Common myeloid progenitor, CD34-positive (primary cell): ENCODE data around the gene KIAA1210.

Experiments used
- CTCF ChIA-PET: fragments of 350-600 bp; sonication (Branson Sonifier 250); formaldehyde crosslinking; loops from one replicate; lab custom pipeline; 2021; ENCODE audit warnings: antibody characterized with exemption; lab: Charles Lee
- POLR2A ChIA-PET: fragments of 350-600 bp; sonication (Branson Sonifier 250); formaldehyde crosslinking; loops from one replicate; lab custom pipeline; 2021; ENCODE audit warnings: antibody characterized with exemption; lab: Charles Lee
- DNase-seq, 3 donors: peaks; one replicate each; pipeline versions ENCODE4 v3.0.0 to v3.0.0-alpha.2; 2013
- H3K27ac ChIP-seq, 2 experiments: 1 replicate in 1 of 2; 2 replicates in 1 of 2; pipeline ENCODE4 v1.7.0; 2013; ENCODE audit warnings: inconsistent platforms in 2 of 2, low read length in 2 of 2, mild to moderate bottlenecking in 2 of 2, low read depth in 1 of 2, moderate library complexity in 1 of 2; ENCODE audit not compliant: severe bottlenecking in 2 of 2, insufficient read depth in 1 of 2, poor library complexity in 1 of 2
- H3K27me3 ChIP-seq, 5 experiments: replicated peaks in 2 of 5; 1 replicate in 3 of 5; 2 replicates in 2 of 5; pipeline versions ENCODE4 v1.6.1 to v1.7.0; 2013; ENCODE audit warnings: low read length in 4 of 5, mild to moderate bottlenecking in 2 of 5, moderate library complexity in 2 of 5, inconsistent platforms in 1 of 5; ENCODE audit not compliant: insufficient read depth in 5 of 5, control insufficient read depth in 4 of 5
- H3K36me3 ChIP-seq, 4 experiments: 1 replicate in 2 of 4; 2 replicates in 2 of 4; pipeline versions ENCODE4 v1.6.1 to v1.7.0; 2013; ENCODE audit warnings: low read length in 3 of 4, control low read depth in 1 of 4, mild to moderate bottlenecking in 1 of 4; ENCODE audit not compliant: control insufficient read depth in 4 of 4, insufficient read depth in 4 of 4
- H3K4me1 ChIP-seq, 4 experiments: 1 replicate in 3 of 4; 2 replicates in 1 of 4; pipeline versions ENCODE4 v1.6.1 to v1.7.1; 2013; ENCODE audit warnings: low read length in 3 of 4, mild to moderate bottlenecking in 3 of 4, control low read depth in 1 of 4, inconsistent platforms in 1 of 4, moderate library complexity in 1 of 4; ENCODE audit not compliant: control insufficient read depth in 4 of 4, insufficient read depth in 4 of 4; ENCODE audit errors: control extremely low read depth in 1 of 4
- H3K4me3 ChIP-seq, 7 experiments: 1 replicate in 4 of 7; 2 replicates in 3 of 7; pipeline versions ENCODE4 v1.5.1 to v1.7.0; 2013; ENCODE audit warnings: mild to moderate bottlenecking in 7 of 7, low read length in 6 of 7, moderate library complexity in 6 of 7, inconsistent platforms in 2 of 7, low read depth in 2 of 7, control low read depth in 1 of 7; ENCODE audit not compliant: insufficient read depth in 4 of 7, control insufficient read depth in 1 of 7; ENCODE audit errors: extremely low read depth in 1 of 7
- H3K9me3 ChIP-seq, 5 experiments: 1 replicate in 4 of 5; 2 replicates in 1 of 5; pipeline versions ENCODE4 v1.6.1 to v1.7.1; 2013; ENCODE audit warnings: low read length in 4 of 5, mild to moderate bottlenecking in 2 of 5, inconsistent platforms in 1 of 5, low read depth in 1 of 5, moderate library complexity in 1 of 5; ENCODE audit not compliant: control insufficient read depth in 4 of 5, insufficient read depth in 2 of 5; ENCODE audit errors: control extremely low read depth in 1 of 5
- WGBS: methylation state at CpG from one replicate; pipeline ENCODE4 v1.1.5; 2013; ENCODE audit not compliant: insufficient coverage; 5-methylcytosine and 5-hydroxymethylcytosine counted together

The KIAA1210 gene

GRCh38 chrX:119130911-119131310, 3.3 kb upstream of the KIAA1210 start:
- Histone ChIP-seq H3K9me3 (no peaks in the 10 kb centered on the region), H3K36me3 (no peaks in the 10 kb centered on the region), H3K27ac (no peak overlapping the region), H3K27me3 (peaks cover 0 to 5% (median 0%) of the 10 kb centered on the region in 5 experiments), H3K4me3 (no peak overlapping the region), H3K4me1 (no peaks in the 10 kb centered on the region)
- WGBS, result 100% methylated on average over 1 of the region's 2 CpGs
- no peak for DNase-seq
- POLR2A ChIA-PET, result no interaction called here
- CTCF ChIA-PET, result interaction anchor here (2.4 kb wide), 1 partner anchor 12 kb away, joined by 9 read pairs; no protein-coding TSS in a partner anchor

DNA sequence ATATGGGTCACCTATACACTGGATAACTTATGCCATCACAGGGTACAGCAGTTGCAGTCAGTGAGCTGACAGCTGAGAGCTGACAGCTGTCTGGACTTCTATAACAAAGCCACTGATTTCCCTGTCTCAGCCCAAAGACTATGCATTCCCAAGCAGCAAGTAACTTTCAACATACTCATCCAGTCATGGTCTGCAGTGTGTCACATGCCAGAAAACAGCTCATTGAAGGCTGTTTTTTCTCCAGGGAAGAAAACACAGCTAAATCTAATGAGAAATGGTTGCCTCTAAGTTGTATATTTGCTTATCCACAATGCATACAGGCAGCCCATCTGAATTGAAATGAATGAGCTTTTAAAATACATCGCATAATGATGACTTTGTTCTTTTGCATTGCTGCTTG, 6.3 kb downstream of the KIAA1210 start:
- DNase-seq, result no peak
- peaks cover 0 to under 1% (median 0%) of the 10 kb centered on the region in 5 experiments for H3K27me3 ChIP-seq
- no peaks in the 10 kb centered on the region for H3K9me3 ChIP-seq
- ChIA-PET POLR2A (no interaction called here), CTCF (interaction anchor here (1.4 to 1.8 kb wide), 4 partner anchors 10 to 97 kb away, joined by 4 to 5 read pairs (median 4); no protein-coding TSS in a partner anchor)
- H3K4me1 ChIP-seq, result no peaks in the 10 kb centered on the region
- H3K27ac ChIP-seq, result no peak overlapping the region
- no peak overlapping the region for H3K4me3 ChIP-seq
- no peaks in the 10 kb centered on the region for H3K36me3 ChIP-seq
- WGBS, result no CpG with 5 or more reads among the region's 1 CpG

- Histone ChIP-seq H3K9me3 (no peaks in the 10 kb centered on the region), H3K4me3 (no peak overlapping the region), H3K4me1 (no peaks in the 10 kb centered on the region), H3K36me3 (no peaks in the 10 kb centered on the region), H3K27ac (no peak overlapping the region), H3K27me3 (peaks cover 0 to 6% (median 0%) of the 10 kb centered on the region in 5 experiments)
- DNase-seq, result peak; percentile 56 to 80 (median 74)
- WGBS, result 0% methylated on average over 2 of the region's 6 CpGs
- POLR2A ChIA-PET, result no interaction called here
- CTCF ChIA-PET, result interaction anchor here (0.7 to 2.4 kb wide), 13 partner anchors 11 to 112 kb away, joined by 3 to 9 read pairs (median 3); no protein-coding TSS in a partner anchor
Measured at GRCh38 chrX:119118780-119119395, 8.7 kb downstream of the KIAA1210 start.

- Histone ChIP-seq H3K36me3 (no peaks in the 10 kb centered on the region), H3K4me3 (no peak overlapping the region), H3K9me3 (peaks cover 0 to 1% (median 0%) of the 10 kb centered on the region in 5 experiments), H3K4me1 (no peaks in the 10 kb centered on the region), H3K27me3 (peaks cover 0 to 3% (median 0%) of the 10 kb centered on the region in 5 experiments), H3K27ac (no peak overlapping the region)
- POLR2A ChIA-PET, result no interaction called here
- CTCF ChIA-PET, result interaction anchor here (1.6 kb wide), 1 partner anchor 10 kb away, joined by 6 read pairs; no protein-coding TSS in a partner anchor
- peak in 2 of 3 donors; percentile 7 for DNase-seq
Measured at GRCh38 chrX:119107206-119107605, 20.4 kb downstream of the KIAA1210 start.

- Histone ChIP-seq H3K36me3 (no peaks in the 10 kb centered on the region), H3K4me1 (no peaks in the 10 kb centered on the region), H3K4me3 (no peak overlapping the region), H3K9me3 (peaks cover 0 to 1% (median 0%) of the 10 kb centered on the region in 5 experiments), H3K27me3 (peaks cover 0 to 3% (median 0%) of the 10 kb centered on the region in 5 experiments), H3K27ac (no peak overlapping the region)
- POLR2A ChIA-PET, result no interaction called here
- CTCF ChIA-PET, result no interaction called here
- DNase-seq, result no peak
Measured at GRCh38 chrX:119105826-119106225, 21.8 kb downstream of the KIAA1210 start.

DNA sequence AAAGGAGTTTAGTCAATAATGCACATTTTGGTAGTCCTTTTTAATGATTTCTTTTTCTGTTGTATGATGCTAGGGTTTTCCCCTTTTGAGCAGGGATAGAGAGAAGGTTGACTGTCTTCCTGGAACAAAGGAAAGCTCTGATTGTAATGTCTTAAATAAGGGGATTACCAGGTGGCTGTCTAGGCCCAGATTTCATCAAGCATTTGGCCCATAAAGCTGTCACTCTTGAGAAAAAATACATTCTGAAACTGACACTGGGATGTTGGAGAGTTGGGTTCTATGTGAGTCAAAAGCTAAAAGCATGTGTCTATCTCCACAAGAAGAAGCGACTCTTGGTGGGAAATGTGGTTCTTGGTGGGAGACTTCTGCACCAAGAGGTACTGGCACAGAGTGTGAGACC, 26.4 kb downstream of the KIAA1210 start:
- POLR2A ChIA-PET, result no interaction called here
- no CpG with 5 or more reads among the region's 1 CpG for WGBS
- no peaks in the 10 kb centered on the region for H3K36me3 ChIP-seq
- no peak overlapping the region for H3K4me3 ChIP-seq
- no peak for DNase-seq
- peaks cover 0 to 1% (median 0%) of the 10 kb centered on the region in 5 experiments for H3K9me3 ChIP-seq
- no peak overlapping the region for H3K27ac ChIP-seq
- peaks cover 0 to 3% (median 0%) of the 10 kb centered on the region in 5 experiments for H3K27me3 ChIP-seq
- peaks cover 0 to 3% (median 0%) of the 10 kb centered on the region in 4 experiments for H3K4me1 ChIP-seq
- CTCF ChIA-PET, result interaction anchor here (0.9 to 1.3 kb wide), 3 partner anchors 17 to 32 kb away, joined by 3 read pairs; no protein-coding TSS in a partner anchor

DNA sequence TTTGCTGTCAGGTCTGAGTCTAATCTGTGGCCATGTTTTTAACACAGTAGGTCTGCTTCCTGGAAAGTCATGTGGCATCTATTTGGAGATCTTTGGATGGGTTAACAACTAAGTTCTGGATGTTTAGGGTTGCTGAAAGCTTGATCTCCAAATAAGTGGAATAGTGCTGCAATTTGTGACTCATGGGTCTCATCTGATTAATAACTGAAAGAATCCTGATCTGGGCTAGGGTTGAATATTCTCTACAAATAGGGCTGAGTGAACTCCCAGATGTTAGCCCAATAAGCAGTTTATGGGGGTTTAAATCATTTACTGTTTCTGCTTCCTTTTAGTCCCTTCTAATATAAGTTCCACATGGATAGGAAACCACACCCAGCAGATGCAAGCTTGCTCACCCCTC, 31.7 kb downstream of the KIAA1210 start:
- CTCF ChIA-PET, result interaction anchor here (0.8 to 1.0 kb wide), 2 partner anchors 23 to 29 kb away, joined by 3 read pairs; no protein-coding TSS in a partner anchor
- POLR2A ChIA-PET, result no interaction called here
- Histone ChIP-seq H3K4me1 (peaks cover 0 to 3% (median 0%) of the 10 kb centered on the region in 4 experiments), H3K36me3 (no peaks in the 10 kb centered on the region), H3K4me3 (no peak overlapping the region), H3K9me3 (no peaks in the 10 kb centered on the region), H3K27ac (no peak overlapping the region), H3K27me3 (no peaks in the 10 kb centered on the region)
- DNase-seq, result no peak
